Right ventricle myocardium superior (tissue), 1 donor: ENCODE data around the gene ALDH2. TPM values are rescaled to one million over a fixed set of nuclear protein-coding genes. Genes with fewer than 3 reads are reported as not detected.
A peak's percentile ranks its signal among the peaks of the same experiment; 100 is the strongest.

Source experiments
- ATAC-seq: fragments of 200-7000 bp; cut with Tn5 transposase; one replicate; pipeline ENCODE4 v1.9.1; 2020; ENCODE audit warnings: mild to moderate bottlenecking; ENCODE audit not compliant: poor library complexity
- DNase-seq: peaks from one replicate; pipeline ENCODE4 v3.0.0-alpha.2; 2020
- intact Hi-C: fragments of 100-400 bp; cut with DNase I; formaldehyde crosslinking; loops from one replicate; pipeline ENCODE4 v1.11.2; 2022
- microRNA-seq: library from miRNA; unstranded; fragments of <30 nt; microRNA quantifications from one replicate; pipeline ENCODE4 v1.2.0, GENCODE V29; 2020
- total RNA-seq: library from RNA; stranded (reverse); fragmentation: NEBNext Ultra II Directional; extraction: Animal tissue kit (Norgen Biotek cat#: 25700); gene quantifications from one replicate; pipeline ENCODE4 v1.2.1, GENCODE V29; 2021
- donor health status: DM: no; HTN: yes; CAD: no; lungs with severe emphysema.

ALDH2 gene
- total RNA-seq, 1 donor from 2014 or later: 459 TPM

- intact Hi-C loops: no loop called here
- ATAC-seq (no peak), DNase-seq (no peak)
These were observed 74.6 kb downstream of the ALDH2 start for GRCh38 chr12:111841236-111841749.

GRCh38 chr12:111841750-111842555, 75.2 kb downstream of the ALDH2 start, which contains the start of gene MAPKAPK5:
TSS of gene MAPKAPK5 (plus strand) at chr12:111842228. CDS start at chr12:111842734, 506 bp downstream.
- ATAC-seq (peak; percentile 95), DNase-seq (peak; percentile 97)
- intact Hi-C loops: no loop called here

- peak; percentile 15 for ATAC-seq
- DNase-seq: no peak
- intact Hi-C loops: no loop called here
These were observed 76.0 kb downstream of the ALDH2 start for GRCh38 chr12:111842556-111843396.

GRCh38 chr12:111846016-111846415, 79.3 kb downstream of the ALDH2 start:
- DNase-seq: no peak
- no peak for ATAC-seq
- intact Hi-C loops: no loop called here

- ATAC-seq: no peak
These were observed 83.8 kb downstream of the ALDH2 start for GRCh38 chr12:111850526-111850925.

GRCh38 chr12:111858186-111858585, 91.5 kb downstream of the ALDH2 start:
- no peak for ATAC-seq
- no peak for DNase-seq
- intact Hi-C loops: no loop called here

More at GRCh38 chr12:111850526-111850925, 83.8 kb downstream of the ALDH2 start:
- intact Hi-C loops: no loop called here
- DNase-seq: no peak

- ATAC-seq (no peak), DNase-seq (no peak)
- intact Hi-C loops: no loop called here
These were observed 92.0 kb downstream of the ALDH2 start for GRCh38 chr12:111858778-111859177.

- no peak for DNase-seq
- intact Hi-C loops: no loop called here
- ATAC-seq: no peak
These were observed 98.2 kb downstream of the ALDH2 start for GRCh38 chr12:111864913-111865312.

Small RNAs within 50 kb of the gene (microRNA-seq; reads per million reads assigned to microRNA genes)
- not detected for gene MIR6761

Other genes with a start within 250 kb of the ALDH2 start
- 51.8 TPM for gene ATXN2, start 167.6 kb upstream of the ALDH2 start, total RNA-seq
- gene BRAP, start 81.0 kb upstream of the ALDH2 start, total RNA-seq: 13.8 TPM
- 29.5 TPM for gene ACAD10, start 80.9 kb upstream of the ALDH2 start, total RNA-seq
- gene MAPKAPK5, start 75.3 kb downstream of the ALDH2 start, total RNA-seq: 25.5 TPM
- 42.4 TPM for gene TMEM116, start 246.2 kb downstream of the ALDH2 start, total RNA-seq
- gene ERP29, start 246.5 kb downstream of the ALDH2 start, total RNA-seq: 46.5 TPM